A673 (cell line): ENCODE measurements around the gene ADAMTS2. TPM values are rescaled to one million over a fixed set of nuclear protein-coding genes. Genes with fewer than 3 reads are reported as not detected.

Source experiments
- BruUV-seq: library from RNA; stranded (reverse); fragments of 400-500 nt; replicated peaks from 2 replicates; lab custom pipeline; 2021; lab: Mats Ljungman, UMichigan
- CTCF ChIA-PET: fragments of 300-600 bp; sonication (Branson Sonifier 250); formaldehyde crosslinking; loops from one replicate; lab custom pipeline; 2022; ENCODE audit warnings: antibody characterized with exemption; lab: Charles Lee
- POLR2A ChIA-PET: fragments of 300-600 bp; sonication (Branson Sonifier 250); formaldehyde crosslinking; loops from one replicate; lab custom pipeline; 2022; ENCODE audit warnings: antibody characterized with exemption; ENCODE audit not compliant: low non-redundant PET; lab: Charles Lee
- DNase-seq: peaks from one replicate; pipeline ENCODE4 v3.0.0-alpha.2; 2015; ENCODE audit warnings: low spot score
- H3K27ac ChIP-seq: fragments of 200-600 bp; sonication (generic); 2 replicates; pipeline ENCODE4 v1.5.1; 2016; ENCODE audit warnings: mixed run types, low read depth, mild to moderate bottlenecking, mixed read lengths, antibody characterized with exemption, low read length; ENCODE audit not compliant: poor library complexity, severe bottlenecking
- H3K27me3 ChIP-seq: fragments of 200-600 bp; sonication (generic); replicated peaks from 2 replicates; pipeline ENCODE4 v1.6.1; 2017; ENCODE audit warnings: mixed run types, low read depth, mild to moderate bottlenecking, mixed read lengths, antibody characterized with exemption, low read length; ENCODE audit not compliant: insufficient read depth, poor library complexity
- H3K36me3 ChIP-seq: fragments of 200-600 bp; sonication (generic); 2 replicates; pipeline ENCODE4 v1.6.1; 2016; ENCODE audit warnings: mixed run types, mild to moderate bottlenecking, mixed read lengths, antibody characterized with exemption, low read length; ENCODE audit not compliant: insufficient read depth, poor library complexity, severe bottlenecking
- H3K4me1 ChIP-seq: fragments of 200-600 bp; sonication (generic); 2 replicates; pipeline ENCODE4 v1.6.1; 2017; ENCODE audit warnings: mixed run types, mild to moderate bottlenecking, mixed read lengths, antibody characterized with exemption, low read length; ENCODE audit not compliant: insufficient read depth, poor library complexity, severe bottlenecking
- H3K4me3 ChIP-seq: fragments of 200-600 bp; sonication (generic); 2 replicates; pipeline ENCODE4 v1.5.1; 2016; ENCODE audit warnings: low read depth, mixed run types, mild to moderate bottlenecking, mixed read lengths, low read length; ENCODE audit not compliant: poor library complexity, severe bottlenecking
- H3K9me3 ChIP-seq: fragments of 200-600 bp; sonication (generic); 2 replicates; pipeline ENCODE4 v1.6.1; 2016; ENCODE audit warnings: mixed run types, low read depth, mild to moderate bottlenecking, mixed read lengths, antibody characterized with exemption, low read length; ENCODE audit not compliant: poor library complexity, severe bottlenecking
- EZH2 ChIP-seq: fragments of 200-600 bp; sonication (generic); IDR thresholded peaks from 2 replicates; pipeline ENCODE4 v1.6.1; 2017; ENCODE audit warnings: borderline replicate concordance, low read depth, mild to moderate bottlenecking, mixed read lengths, antibody characterized with exemption, low read length; ENCODE audit not compliant: poor library complexity, severe bottlenecking
- intact Hi-C: fragments of 100-400 bp; cut with micrococcal nuclease; formaldehyde crosslinking; loops from one replicate; pipeline ENCODE4 v1.10.0; 2022; ENCODE audit not compliant: unreplicated experiment
- total RNA-seq: library from RNA; stranded (reverse); gene quantifications from 2 replicates; pipeline ENCODE4 v1.2.3, GENCODE V29; 2021
- TF ChIP-seq, protein P1 (sequence below): fragments of 300-800, 200-600 bp; sonication (generic); conservative IDR thresholded peaks from 2 replicates; pipeline ENCODE4 v1.5.1; 2017; ENCODE audit warnings: low read depth, mild to moderate bottlenecking, antibody characterized with exemption, low read length, moderate library complexity, mixed read lengths

The ADAMTS2 gene
- total RNA-seq, 1 experiment from 2014 or later, result 0.39 TPM

DNA sequence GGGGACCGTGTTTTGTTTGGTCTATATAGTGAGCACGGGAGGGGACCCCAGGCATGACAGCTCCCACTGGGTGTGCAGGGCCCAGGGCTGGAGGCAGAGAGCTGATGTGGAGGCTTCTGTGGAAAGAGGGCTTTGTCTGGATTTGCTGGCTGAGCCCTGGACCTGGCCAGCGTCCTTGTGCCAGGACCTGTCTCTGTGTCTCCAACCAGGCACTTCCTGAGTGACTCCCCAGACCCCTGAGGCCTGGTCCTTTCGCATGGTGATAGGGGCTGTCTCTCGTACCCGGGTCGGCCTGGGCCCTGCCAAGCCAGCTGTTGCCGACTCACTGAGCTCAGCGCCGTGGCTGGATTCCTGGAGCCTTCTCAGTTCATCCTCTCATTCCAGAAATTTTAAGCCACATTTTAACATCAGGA lies 77.6 kb downstream of the ADAMTS2 start:
- Histone ChIP-seq H3K36me3 (no peaks in the 10 kb centered on the region), H3K9me3 (no peaks in the 10 kb centered on the region), H3K4me1 (peaks cover 15% of the 10 kb centered on the region), H3K4me3 (no peak overlapping the region), H3K27me3 (no peaks in the 10 kb centered on the region), H3K27ac (no peak overlapping the region)
- no peak for DNase-seq
- intact Hi-C loops, result no loop called here
- CTCF ChIA-PET, result no interaction called here
- POLR2A ChIA-PET, result no interaction called here
- TF ChIP-seq EZH2, result no peak
- TF ChIP-seq, protein P1, sequence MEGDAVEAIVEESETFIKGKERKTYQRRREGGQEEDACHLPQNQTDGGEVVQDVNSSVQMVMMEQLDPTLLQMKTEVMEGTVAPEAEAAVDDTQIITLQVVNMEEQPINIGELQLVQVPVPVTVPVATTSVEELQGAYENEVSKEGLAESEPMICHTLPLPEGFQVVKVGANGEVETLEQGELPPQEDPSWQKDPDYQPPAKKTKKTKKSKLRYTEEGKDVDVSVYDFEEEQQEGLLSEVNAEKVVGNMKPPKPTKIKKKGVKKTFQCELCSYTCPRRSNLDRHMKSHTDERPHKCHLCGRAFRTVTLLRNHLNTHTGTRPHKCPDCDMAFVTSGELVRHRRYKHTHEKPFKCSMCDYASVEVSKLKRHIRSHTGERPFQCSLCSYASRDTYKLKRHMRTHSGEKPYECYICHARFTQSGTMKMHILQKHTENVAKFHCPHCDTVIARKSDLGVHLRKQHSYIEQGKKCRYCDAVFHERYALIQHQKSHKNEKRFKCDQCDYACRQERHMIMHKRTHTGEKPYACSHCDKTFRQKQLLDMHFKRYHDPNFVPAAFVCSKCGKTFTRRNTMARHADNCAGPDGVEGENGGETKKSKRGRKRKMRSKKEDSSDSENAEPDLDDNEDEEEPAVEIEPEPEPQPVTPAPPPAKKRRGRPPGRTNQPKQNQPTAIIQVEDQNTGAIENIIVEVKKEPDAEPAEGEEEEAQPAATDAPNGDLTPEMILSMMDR, result no peak
- BruUV-seq, result no TSS peak

DNA sequence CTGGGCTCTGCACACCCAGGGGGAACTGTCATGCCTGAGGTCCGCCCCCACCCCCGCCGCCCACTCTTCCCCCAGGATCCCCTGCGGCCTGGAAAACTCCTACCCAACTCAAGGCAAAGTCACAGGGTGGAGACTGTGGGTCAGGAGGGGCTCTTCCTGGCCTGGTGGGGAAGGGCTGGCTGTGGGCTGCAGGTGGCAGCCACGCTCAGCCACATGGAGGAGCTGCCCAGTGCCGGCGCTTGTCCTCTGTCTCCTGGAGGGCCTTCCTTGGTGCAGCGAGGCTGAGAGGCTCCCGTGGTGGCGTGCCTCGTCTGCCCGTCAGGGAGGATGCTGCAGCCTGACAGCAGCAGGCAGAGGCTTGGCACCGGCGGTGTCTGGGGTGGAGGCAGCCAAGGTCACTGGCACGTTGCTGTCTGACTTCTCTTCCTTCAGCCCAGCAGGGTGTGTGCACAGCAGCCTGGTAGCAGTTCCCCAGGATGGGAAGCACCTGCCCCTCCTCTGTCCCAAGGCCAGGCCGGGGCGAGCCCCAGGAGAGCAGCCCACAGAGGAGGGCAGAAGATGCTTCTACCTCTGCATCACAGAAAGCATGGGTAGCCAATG lies 78.1 kb downstream of the ADAMTS2 start:
- DNase-seq, result no peak
- CTCF ChIA-PET, result no interaction called here
- Histone ChIP-seq H3K9me3 (no peaks in the 10 kb centered on the region), H3K4me3 (no peak overlapping the region), H3K27me3 (no peaks in the 10 kb centered on the region), H3K27ac (no peak overlapping the region), H3K36me3 (no peaks in the 10 kb centered on the region), H3K4me1 (peaks cover 15% of the 10 kb centered on the region)
- no TSS peak for BruUV-seq
- POLR2A ChIA-PET, result no interaction called here
- TF ChIP-seq EZH2, result no peak
- TF ChIP-seq, protein P1, result no peak
- intact Hi-C loops, result no loop called here

DNA sequence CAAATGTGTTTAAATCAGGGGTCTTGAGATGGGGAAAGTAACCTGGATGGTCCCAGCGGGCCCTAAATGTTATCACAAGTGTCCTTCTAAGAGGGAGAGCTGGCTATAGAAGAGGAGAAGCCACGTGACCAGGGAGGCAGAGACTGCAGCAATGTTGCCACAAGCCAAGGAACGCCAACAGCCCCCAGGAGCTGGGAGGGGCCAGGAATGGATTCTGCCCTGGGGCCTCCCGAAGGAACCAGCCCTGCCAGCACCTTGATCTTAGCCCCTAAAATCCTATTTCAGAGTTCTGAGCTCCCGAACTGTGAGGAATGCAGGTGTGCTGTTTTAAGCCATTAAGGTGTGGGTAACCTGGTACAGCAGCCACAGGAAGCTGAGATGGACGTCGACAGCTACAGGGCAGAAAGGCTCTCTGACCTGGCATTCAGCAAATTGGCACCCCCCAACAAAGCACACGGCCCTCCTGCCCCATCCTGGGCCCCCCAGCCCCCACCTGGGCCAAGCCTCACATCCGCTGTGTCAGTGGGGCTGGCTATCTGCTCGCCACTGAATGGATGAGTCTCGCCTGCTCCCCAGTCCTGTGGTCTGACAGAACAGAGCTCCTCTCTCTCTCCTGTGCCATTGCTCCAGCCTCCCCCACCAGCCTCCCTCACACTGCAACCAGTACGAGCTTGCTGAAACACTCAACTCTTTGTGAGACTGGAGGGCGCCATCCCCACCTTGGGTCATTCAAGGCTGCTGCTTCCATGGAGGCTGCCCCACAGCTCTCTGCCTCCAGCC lies 78.8 kb downstream of the ADAMTS2 start:
- no peaks in the 10 kb centered on the region for H3K9me3 ChIP-seq
- H3K27me3 ChIP-seq, result no peaks in the 10 kb centered on the region
- ChIA-PET POLR2A (no interaction called here), CTCF (no interaction called here)
- TF ChIP-seq EZH2, result no peak
- TF ChIP-seq, protein P1, result no peak
- H3K36me3 ChIP-seq, result no peaks in the 10 kb centered on the region
- no peak for DNase-seq
- no peak overlapping the region for H3K27ac ChIP-seq
- peaks cover 15% of the 10 kb centered on the region for H3K4me1 ChIP-seq
- intact Hi-C loops, result no loop called here
- no TSS peak for BruUV-seq
- H3K4me3 ChIP-seq, result no peak overlapping the region
